ENCODE data around the gene MYB.

MYB gene

DNA sequence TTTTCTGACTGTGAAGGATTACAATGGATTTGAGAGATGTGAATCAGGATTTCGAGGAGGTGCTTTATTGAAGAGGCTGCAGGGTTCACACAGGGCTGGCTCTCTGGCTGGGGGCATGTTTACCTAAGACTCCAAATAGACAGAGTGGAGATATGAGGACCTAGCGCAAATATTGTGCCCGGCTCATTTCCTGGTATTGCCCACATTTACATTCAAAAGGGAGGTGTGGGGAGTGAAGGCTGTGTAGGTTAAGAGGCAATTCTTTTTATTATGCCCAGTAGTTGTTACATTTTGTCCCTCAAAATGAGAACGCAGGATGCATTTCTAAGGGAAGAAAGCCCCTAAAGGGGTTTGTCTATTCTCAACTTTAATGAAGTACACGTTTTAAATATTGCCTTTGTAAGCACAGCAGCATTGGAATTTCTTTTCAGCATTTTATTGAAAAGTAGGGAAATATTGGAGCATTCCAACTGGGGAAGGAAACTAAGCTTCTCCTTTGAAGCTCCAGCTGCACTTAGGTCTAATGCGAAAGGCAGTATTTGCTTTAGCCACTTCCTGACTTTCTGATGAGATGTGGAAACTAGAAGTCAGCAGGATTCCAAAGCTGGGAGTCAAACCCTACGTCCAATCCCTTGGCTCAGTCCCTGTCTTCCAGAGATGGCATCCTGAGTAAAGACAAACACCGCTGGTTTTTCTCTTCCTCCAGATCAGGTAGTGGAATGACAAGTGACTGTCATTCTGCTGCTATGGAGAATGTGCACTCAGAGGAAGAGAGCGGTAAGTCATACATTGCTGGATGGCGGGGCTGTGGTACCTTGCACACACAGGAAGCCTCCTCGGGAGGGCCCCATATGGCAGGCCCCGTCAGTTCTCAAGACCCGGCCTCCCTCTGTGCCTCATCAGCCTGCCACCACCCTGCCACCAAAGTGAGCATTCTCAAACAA is 70.7 kb downstream of the MYB start:
- Histone ChIP-seq H3K27ac (no peak overlapping the region), H3K27me3 (replicated peaks) (no peaks in the 10 kb centered on the region), H3K4me3 (ENCODE audit: low read depth, low read length) (no peak overlapping the region), H3K36me3 (replicated peaks) (no peaks in the 10 kb centered on the region)
- in situ Hi-C loops (cut with HindIII; ENCODE audit: low pct_ligation_motif_present, low sequenced_read_pairs), result no loop called here
- TF ChIP-seq CTCF (IDR thresholded peaks at IDR 0.05; ENCODE audit: low read depth, low read length, missing control alignments), result no peak
- DNase-seq, result peak; percentile 47

GRCh38 chr6:135254471-135254870 is 73.4 kb downstream of the MYB start:
- no peaks in the 10 kb centered on the region for H3K36me3 ChIP-seq (replicated peaks)
- no peaks in the 10 kb centered on the region for H3K27me3 ChIP-seq (replicated peaks)
- TF ChIP-seq CTCF (IDR thresholded peaks at IDR 0.05; ENCODE audit: low read depth, low read length, missing control alignments), result no peak
- no peak overlapping the region for H3K4me3 ChIP-seq (ENCODE audit: low read depth, low read length)
- H3K27ac ChIP-seq, result no peak overlapping the region
- DNase-seq, result no peak
- in situ Hi-C loops (cut with HindIII; ENCODE audit: low pct_ligation_motif_present, low sequenced_read_pairs), result no loop called here

- TF ChIP-seq CTCF (IDR thresholded peaks at IDR 0.05; ENCODE audit: low read depth, low read length, missing control alignments), result no peak
- H3K36me3 ChIP-seq (replicated peaks), result no peaks in the 10 kb centered on the region
- no peak for DNase-seq
- H3K4me3 ChIP-seq (ENCODE audit: low read depth, low read length), result no peak overlapping the region
- in situ Hi-C loops (cut with HindIII; ENCODE audit: low pct_ligation_motif_present, low sequenced_read_pairs), result no loop called here
- H3K27me3 ChIP-seq (replicated peaks), result no peaks in the 10 kb centered on the region
- no peak overlapping the region for H3K27ac ChIP-seq
These were observed 75.8 kb downstream of the MYB start for GRCh38 chr6:135256866-135257265.

GRCh38 chr6:135257631-135258405 is 76.7 kb downstream of the MYB start:
- H3K4me3 ChIP-seq (ENCODE audit: low read depth, low read length), result no peak overlapping the region
- no peak for DNase-seq
- in situ Hi-C loops (cut with HindIII; ENCODE audit: low pct_ligation_motif_present, low sequenced_read_pairs), result no loop called here
- no peak overlapping the region for H3K27ac ChIP-seq
- TF ChIP-seq CTCF (IDR thresholded peaks at IDR 0.05; ENCODE audit: low read depth, low read length, missing control alignments), result no peak
- H3K27me3 ChIP-seq (replicated peaks), result no peaks in the 10 kb centered on the region
- H3K36me3 ChIP-seq (replicated peaks), result no peaks in the 10 kb centered on the region

- H3K4me3 ChIP-seq (ENCODE audit: low read depth, low read length), result no peak overlapping the region
- no peak for DNase-seq
- TF ChIP-seq CTCF (IDR thresholded peaks at IDR 0.05; ENCODE audit: low read depth, low read length, missing control alignments), result no peak
- in situ Hi-C loops (cut with HindIII; ENCODE audit: low pct_ligation_motif_present, low sequenced_read_pairs), result no loop called here
- H3K27me3 ChIP-seq (replicated peaks), result no peaks in the 10 kb centered on the region
- H3K27ac ChIP-seq, result no peak overlapping the region
- H3K36me3 ChIP-seq (replicated peaks), result no peaks in the 10 kb centered on the region
These were observed 77.9 kb downstream of the MYB start for GRCh38 chr6:135258970-135259369.
